Activated T-cell treated with anti-CD3 and anti-CD28 coated beads, Interleukin-2, amount 50 U/mL, for 1 hour (primary cell): ENCODE measurements around the gene TP53AIP1.

Experiments used
- DNase-seq: peaks from one replicate; pipeline ENCODE4 v3.0.0-alpha.2; 2020

TP53AIP1 gene, protein sequence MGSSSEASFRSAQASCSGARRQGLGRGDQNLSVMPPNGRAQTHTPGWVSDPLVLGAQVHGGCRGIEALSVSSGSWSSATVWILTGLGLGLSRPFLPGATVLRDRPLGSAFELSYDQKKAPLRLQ

DNA sequence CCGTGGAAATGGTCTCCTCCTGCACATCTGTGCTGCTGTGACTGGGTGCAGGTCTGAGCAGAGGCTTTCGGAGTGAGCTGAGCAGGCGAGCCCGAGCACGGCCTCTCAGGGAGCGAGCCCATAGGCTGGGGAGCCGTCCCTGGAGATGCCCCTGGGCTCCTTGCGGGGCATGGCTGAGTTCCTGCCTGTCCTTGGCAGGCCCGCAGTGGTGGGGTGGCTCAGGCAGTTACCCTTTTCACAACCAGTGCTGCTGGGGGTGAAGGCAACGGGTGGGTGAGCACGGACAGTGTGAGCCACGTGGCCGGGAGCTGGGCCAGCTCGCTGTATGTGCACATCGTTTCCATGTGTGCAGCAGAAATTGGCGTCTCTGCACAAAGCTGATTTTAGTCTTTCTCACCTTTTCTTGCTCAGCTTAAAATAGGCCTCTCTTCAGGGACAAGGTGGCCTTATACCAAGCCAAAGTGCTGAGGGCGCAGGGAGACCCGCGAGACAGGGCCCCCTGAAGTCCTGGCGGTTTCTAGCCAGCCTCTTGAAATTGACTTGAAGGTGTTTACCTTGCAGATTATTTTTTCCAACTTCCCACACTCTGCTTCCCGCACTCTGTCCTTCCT is at the start of gene TP53AIP1:
Gene TP53AIP1 (minus strand): TSS at position 55 of the 611 bp plus-strand sequence. CDS start 5,053 bp downstream, outside the sequence.
- no peak for DNase-seq

DNA sequence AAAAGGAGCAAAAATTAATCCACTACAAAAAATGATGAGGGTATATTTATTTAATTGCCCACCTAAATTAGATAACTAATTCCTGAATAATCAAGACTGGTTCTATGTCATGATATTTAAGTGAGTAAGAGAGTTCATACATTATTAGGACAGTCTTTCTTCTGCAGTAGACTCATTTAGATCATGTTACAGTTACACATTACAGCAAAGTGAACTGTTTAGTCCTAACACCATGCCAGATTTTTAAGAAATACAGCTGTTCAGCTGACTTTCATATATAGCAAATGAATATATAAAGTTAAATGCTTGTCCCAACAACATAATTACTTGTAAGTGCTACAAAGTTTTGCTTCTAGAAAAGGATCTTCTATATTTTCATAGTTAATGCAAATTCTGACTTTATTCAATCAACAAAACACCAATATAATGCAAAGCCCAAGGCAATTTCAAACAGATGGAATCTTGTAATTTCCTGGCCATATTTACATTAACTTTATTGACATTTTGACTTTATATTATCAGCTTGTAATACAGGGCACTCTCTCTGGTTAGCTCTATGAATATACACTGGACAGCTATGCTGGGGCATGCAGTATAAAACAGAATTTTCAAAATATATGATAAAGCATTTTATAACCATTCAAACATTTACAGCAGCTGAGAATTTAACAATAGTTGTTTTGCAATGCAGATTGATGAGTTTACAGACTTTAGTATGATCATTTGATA is 45.7 kb upstream of the TP53AIP1 start:
- DNase-seq: no peak

DNA sequence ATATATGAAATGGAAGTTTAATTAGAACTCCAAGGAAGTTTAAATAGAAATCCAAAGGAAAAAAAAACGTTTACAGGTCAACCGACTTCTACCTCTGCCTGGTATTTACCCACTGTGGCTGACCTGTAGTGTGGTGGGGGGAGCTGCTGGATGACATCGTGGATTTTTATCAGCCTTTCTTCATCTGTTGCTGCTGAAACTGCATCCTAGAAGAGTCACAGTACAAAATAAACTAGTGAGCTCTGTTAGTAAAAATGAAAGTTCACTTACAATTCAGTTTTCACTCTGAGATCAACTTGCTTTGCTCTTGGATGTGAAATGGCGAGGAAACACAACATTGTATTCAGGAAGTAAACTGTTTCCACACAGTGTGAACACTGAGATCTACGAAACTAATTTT is 43.2 kb upstream of the TP53AIP1 start:
- DNase-seq: no peak

DNA sequence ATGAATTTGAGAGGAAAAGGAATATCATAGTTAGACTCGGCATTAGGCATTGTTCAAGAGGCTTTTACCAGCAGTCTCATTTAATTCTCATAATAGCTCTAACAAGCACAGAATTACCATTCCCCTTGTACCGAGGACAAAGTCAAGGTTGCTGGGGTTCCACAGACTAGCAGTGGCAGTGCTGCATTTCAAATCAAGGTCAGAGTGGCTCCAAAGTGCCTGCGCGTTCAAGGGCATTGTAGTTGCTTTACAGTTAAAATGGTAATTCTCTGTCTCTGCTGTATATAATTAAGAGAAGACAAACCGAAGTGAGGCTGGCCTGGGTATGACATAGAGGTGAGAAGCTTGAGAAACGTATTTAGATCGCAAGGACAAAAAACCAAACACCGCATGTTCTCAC is 40.4 kb upstream of the TP53AIP1 start:
- no peak for DNase-seq

DNA sequence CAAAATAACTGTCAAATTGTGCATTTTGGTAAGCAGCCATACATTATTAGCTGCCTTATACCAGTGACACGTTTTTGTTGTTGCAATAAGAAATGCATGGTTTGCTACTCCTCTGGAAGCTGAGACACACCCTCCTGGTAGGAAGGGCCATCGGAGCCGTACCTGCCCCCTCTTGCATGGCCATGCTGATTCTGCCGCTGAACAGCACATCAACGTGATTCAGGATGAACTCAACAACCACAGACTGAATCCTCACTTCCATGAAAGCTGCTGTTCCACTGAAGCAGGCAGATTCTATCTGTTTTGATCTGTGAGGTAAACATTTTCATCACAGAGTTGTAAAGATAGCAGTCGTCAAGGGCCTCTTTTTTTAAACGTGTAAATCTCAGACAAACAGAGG is 38.6 kb upstream of the TP53AIP1 start:
- DNase-seq: no peak

DNA sequence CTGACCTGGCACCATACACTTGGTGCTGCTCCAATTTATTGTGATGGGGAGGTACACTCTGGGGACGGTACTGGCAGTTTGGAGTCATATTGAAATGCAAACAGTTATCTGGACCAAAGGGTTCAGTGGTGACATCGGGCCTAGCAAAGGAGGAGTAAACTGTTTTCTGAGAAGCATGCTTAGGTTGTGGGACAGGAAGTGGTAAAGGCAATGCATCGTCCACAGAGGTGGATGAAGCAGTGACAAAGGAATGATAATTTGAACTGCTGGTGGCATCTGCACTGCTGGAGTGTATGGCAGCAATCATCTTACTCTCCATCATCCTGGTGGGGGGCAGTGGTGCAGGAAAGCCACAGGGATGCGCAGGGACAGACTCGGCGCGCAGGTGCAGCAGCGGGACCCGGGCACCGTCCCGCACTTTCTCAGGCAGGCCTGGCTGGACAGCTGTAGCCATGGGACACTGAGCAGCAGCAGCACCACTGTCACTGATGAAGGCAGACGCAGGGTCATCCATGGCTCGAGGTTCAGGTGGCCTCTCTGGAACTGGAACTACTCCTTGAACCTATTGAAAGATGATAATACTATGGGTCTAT is 28.0 kb upstream of the TP53AIP1 start:
- no peak for DNase-seq

DNA sequence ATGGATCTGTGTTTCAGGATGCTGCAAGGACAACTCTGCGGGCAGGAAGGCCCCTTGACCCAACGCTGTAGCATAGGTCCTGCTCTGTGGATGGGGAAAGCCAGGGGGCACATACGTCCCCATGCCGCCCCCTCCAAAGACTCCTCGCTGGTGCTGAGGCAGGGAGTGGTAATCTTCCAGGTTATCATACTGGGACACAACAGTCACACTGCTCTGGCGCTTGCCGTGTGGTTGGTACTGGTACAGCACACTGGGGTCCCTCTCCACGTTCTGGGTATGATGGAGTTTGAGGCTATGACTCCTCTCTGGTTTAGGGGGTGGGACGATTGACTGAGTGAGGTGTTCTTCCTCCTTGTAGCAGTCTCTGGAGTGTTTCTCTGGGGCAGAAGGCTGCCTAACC is 26.2 kb upstream of the TP53AIP1 start:
- no peak for DNase-seq

DNA sequence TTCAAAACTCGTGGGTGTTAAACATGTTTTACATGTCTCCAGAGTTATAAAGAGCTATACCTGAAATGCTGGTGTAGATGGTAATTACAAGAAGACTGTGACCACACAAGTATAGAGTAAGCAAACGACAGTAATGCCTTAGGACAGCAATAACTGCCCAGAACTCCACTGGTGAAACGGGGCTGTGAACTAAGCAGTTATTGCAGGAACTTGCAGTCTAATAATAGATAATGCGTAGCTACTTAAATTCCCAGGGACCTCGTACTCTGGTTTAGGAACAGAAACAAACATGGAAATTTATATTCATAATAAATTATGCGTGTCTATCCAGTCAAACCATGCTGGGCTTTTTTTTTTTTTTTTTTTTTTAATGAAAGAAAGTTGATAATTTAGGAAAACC is 24.9 kb upstream of the TP53AIP1 start:
- no peak for DNase-seq

DNA sequence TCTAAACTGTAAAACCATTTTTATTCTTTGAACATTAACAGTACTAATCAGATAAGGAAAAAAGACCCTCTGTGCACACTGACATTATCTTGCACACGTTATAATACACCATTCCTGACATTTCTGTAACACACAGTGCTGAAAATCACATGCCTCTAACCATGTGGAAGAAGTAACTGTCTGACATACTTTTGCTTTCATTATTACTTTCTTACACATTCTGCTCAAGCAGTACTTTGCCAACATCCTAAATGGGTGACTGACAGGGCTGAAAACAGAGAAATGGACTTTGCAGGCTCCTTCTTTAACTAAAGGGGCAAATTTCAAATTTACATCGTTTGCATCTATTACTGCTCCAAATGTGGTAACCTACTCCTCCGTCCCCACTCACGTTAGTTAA is 22.8 kb upstream of the TP53AIP1 start:
- DNase-seq: no peak

DNA sequence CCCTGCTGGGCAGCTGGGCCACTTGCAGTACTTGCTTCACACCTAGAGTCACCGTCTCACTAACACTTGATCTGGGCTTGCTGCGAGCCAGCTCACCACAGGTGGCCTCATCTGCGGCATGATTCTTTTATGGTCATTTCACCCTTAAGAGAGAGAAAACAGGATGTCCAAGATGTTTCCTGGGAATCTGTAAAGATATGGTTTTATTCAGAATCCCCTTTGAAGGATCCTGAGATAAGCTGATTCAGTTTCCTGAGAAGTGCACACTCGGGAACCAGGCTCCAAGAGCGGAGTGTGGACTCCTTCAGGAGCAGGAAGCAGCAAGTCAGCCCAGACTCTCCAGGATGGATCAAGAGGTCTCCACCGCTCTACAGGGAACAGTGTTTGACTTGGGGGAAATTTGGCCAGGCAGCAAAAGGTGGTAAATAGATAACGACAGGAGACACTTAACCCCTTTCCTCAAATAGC is 21.8 kb upstream of the TP53AIP1 start:
- DNase-seq: no peak

DNA sequence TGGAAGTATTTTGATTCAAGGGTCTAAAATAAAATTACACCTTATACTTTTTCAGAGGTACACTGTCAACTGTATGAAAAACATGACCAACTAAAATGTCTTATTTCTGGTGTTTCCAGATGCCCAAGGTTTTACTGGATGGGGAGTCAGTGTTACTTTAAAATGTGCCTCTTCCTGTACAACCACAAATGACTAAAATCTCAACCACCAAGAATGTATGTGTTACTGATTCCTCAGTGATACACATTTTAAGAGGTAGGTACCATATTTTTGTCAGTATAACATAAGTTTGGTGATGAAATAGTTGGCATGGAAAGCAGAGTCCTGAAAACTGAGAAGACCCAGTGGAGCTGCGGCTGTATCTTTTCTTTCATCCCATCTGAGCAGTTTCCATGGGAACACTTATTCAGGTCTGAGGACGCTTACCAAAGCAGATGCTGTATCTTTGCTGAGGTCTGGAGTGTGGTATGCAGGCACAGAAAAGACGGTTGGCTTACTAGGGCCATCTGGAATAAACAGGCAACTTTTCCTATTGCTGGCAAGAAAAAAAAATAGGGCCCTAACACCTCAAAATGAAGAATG is 21.2 kb upstream of the TP53AIP1 start:
- DNase-seq: no peak

DNA sequence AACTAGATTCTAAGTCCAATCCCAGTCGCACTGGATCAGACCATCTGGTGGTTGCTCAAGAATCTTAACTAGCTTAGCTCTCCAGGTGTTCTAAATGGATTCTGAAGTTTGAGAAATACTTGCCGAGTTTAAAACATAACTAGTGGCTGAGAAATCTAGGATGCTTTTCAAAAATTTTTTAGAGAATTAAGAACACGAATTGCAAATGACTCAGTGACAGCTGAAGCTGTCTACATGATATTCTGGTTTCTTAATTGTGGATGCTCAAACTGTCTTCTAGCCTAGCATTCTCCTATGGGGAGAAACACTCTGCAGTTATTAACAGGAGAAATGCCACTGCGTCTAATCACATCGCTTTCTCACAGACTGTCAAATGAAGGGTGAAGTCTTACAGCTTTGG is 20.2 kb upstream of the TP53AIP1 start:
- DNase-seq: no peak

DNA sequence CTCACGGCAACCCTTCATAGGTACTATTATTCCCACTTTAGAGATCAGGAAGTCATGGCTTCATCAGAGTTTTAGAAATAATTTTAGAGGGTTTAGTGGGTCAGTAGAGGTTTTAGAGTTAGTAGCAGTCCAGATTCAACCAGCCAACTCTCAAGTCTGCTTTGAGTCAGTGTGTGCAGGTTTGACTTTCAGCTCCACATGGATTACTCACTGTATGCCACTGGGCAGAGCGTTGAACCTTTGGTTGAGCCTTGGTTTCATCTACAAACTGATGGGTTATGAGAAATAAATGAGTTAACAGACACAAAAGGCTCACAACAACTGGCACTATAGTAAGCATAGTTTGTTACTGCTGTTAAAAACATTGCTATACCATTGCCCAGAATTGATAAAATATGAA is 19.0 kb upstream of the TP53AIP1 start:
- no peak for DNase-seq

DNA sequence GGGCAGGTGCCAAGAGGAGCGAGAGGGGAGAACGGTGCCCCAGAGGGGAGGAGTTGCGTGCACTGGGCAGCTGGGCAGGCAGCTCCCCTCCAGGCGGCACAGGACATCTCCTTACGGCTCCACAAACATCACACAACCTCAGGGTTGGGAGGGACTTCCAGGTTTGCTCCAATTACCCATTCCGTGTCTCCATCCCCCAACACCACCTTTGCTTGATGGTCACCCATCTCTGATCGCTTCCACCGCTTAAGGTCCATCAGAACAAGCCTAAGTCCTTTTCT is 14.5 kb upstream of the TP53AIP1 start:
- DNase-seq: no peak

DNA sequence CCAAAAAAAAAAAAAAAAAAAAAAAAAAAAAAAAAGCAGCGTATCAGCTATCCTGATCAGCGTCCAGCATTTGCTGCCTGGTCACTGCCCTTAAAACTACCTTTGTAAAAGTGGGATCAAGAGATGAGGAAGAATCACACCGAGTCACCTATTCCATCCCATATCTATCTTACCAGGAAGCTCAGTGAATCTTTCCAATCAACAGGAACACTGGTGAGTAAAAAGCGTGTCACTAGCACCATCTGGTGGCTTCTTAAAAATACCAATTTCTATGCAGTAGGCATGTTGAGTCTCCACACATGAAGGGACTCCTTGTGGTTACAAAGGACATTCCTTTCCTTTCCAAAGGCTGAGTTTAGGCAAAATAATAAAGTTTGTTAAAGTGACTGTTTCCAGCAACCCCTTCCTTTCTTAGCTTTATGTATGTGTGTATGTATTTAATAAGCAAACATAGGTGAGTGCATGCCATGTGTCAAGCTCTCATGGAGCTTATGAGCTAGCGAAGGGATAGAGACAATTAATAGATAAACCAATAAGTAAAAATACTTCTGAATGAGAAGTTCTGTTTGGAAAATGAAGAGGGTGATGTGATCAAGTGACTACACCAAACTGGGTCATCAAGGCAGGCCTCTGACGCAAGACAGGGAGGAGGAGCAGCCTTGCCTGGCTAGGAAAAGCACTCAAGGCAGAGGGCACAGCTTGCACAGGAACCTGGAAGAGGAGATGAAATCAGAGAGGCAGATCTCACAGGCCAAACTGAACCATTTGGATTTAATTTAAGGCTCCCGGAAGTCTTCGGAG is 13.9 kb upstream of the TP53AIP1 start:
- DNase-seq: no peak

DNA sequence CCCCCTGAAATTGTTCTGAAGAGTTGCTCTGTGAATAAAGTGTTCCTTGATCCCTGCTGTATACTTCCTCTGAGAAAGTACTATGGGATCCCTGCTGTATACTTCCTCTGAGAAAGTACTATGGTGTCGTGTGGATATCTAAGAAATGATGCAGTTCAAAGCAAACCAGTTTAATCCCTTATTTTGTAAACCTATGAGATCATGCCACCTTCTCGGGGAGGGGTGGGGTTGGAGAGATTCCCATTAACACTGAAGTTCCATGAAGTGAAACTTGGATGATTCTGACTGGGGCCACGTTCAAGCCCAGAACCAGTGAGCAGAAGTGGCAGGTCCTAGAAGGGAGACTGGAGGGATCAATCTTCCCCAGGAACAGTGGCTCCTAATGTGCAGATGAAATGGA is 13.0 kb upstream of the TP53AIP1 start:
- no peak for DNase-seq

DNA sequence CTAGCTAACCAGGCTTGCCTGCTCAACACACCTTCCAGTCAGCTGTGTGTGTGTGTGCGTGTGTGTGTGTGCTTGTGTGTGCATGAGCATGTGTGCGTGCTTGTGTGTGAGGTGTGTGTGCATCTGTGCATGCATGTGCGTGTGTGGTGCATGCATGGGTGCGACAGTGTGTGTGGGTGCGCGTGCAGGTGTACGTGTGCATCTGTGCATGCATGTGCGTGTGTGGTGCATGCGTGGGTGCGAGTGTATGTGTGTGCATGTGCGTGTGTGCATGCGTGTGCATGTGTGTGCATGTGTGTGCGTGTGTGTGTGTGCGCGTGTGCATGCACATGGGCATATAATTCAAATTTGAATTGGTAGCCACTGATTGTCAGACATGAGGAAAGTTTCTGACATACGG is 10.5 kb upstream of the TP53AIP1 start:
- DNase-seq: no peak

DNA sequence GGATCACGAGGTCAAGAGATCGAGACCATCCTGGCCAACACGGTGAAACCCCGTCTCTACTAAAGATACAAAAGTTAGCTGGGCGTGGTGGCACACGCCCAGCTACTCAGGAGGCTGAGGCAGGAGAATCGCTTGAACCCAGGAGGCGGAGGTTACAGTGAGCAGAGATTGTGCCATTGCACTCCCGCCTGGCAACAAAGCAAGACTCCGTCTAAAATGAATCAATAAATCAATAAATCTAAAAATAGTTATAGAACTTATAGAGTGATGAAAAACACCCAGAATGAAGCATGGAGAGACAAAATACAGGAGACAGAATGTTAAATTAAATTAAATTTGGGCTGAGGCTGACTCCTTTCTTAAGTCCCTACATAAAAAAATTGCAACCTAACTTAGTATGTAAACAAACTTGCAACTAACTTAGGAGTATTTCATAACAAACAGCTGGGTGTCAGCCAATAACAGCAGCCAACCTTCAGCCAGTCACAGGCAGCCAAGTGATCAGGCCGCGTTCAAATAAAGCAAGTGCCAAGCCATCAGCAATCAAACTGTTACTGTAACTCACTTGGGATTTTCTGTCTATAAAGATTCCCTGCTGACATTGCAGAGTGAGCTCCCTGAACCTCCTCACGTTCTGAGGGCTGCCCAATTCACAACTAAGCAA is 7.3 kb upstream of the TP53AIP1 start:
- DNase-seq: no peak

DNA sequence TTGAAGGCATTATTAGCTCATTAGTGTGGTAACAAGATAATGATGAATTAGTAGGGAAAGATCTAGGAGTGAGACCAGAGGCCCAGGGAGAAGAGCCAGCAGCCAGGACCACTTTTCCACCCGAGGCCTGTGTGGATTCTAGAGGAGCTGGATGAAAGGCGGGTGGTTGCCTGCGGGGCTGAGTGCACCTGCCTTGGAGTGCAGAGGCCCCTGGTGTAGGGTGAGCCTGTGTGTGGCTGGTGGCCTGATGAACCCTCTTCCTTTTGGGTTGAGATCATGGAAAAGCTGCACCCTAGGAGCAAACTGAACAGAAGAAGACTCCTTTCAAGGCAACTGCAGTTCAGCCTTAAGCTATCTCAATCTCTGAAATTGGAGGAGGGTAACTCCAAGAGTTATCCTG is 5.9 kb upstream of the TP53AIP1 start:
- no peak for DNase-seq

DNA sequence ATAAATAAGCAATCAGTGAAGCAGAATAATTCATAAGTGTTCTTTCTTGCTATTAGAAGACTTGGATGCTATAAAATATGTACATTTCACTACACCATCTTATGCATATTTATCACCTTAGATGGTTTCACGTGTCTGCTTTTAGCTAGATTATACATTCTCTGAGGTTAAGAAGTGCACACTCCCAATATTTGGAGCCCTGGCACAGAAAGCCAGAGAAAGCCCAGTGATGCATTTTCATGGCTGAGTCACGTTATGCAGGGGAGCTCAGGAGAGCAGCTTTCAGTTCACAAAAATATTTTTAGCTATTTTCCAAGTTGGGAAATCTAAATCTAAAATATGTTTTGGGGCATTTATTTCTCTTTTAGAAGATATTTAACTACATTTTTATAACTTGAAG is 5.1 kb upstream of the TP53AIP1 start:
- no peak for DNase-seq

DNA sequence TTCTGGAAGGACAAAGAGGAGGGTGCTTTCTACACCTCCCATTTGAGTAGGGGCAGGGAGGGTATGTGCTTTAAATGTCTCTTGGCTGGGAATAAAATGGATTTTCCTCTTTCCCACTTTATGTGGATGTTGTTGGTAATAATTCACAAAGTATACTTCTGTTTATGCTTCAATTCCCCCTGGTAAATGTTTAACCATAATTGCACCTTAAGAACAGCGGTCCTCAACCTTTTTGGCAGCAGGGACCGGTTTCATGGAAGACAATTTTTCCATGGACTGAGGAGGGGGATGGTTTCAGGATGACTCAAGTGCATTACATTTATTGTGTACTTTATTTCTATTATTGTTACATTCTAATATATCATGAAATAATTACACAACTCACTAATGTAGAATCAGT is 4.0 kb upstream of the TP53AIP1 start:
- DNase-seq: no peak

DNA sequence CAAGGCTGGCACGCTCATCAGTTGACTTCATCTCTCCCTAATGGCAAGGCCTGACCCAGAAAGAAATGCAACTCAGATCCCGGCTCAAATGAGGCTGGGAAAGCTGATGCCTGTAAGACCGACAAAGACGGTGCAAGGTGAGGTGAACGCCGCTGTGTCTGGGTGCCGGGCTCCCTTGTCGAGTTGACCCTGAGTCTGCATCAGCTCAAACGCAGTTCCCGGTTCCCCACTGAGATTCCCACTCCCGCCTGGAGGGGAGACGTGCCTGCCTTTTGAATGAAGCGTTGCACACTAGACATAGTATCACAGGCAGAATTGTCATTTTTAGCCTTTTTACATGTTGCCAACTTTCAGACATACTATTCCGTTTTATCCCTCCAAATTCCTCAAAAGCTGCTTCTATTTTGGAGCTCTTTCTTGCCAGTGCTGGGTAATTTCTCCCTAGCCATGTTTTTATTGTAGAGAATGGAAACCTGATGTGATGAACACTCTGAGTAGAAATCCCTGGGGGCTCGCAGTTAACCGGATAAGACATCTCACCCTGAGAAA is 831 bp upstream of the TP53AIP1 start:
- DNase-seq: no peak
